Sigmoid colon (tissue), 7 donors: Measurements from ENCODE around the gene DYNC1I1. TPM values are rescaled to one million over a fixed set of nuclear protein-coding genes. Genes with fewer than 3 reads are reported as not detected.

ENCODE experiments used
- DNase-seq: peaks from one replicate; pipeline ENCODE4 v3.0.0-alpha.2; 2019
- H3K27ac ChIP-seq, 4 donors: fragments of 200-600 bp; sonication (generic); one replicate each; pipeline ENCODE4 v1.5.1; 2016 to 2019; ENCODE audit warnings: mild to moderate bottlenecking in 1 of 4
- H3K27me3 ChIP-seq, 3 donors: fragments of 200-600 bp; sonication (generic); one replicate each; pipeline ENCODE4 v1.5.1; 2019; ENCODE audit warnings: mild to moderate bottlenecking in 1 of 3
- H3K36me3 ChIP-seq, 4 donors: fragments of 200-600 bp; sonication (generic); one replicate each; pipeline ENCODE4 v1.5.1; 2016 to 2019
- H3K4me1 ChIP-seq, 4 donors: fragments of 200-600 bp; sonication (generic); one replicate each; pipeline ENCODE4 v1.5.1; 2017 to 2019
- H3K4me3 ChIP-seq, 4 donors: fragments of 200-600 bp; sonication (generic); one replicate each; pipeline ENCODE4 v1.5.1; 2017 to 2019; ENCODE audit warnings: mild to moderate bottlenecking in 2 of 4, moderate library complexity in 1 of 4
- H3K9me3 ChIP-seq, 4 donors: fragments of 200-600 bp in 3 of 4; sonication (generic) in 3 of 4; one replicate each; pipeline versions ENCODE4 v1.5.1 to v1.6.1; 2013 to 2019
- CTCF ChIP-seq, 4 experiments: fragments of 450-650 bp in 3 of 4; fragments of 200-600 bp in 1 of 4; IDR thresholded peaks; one replicate each; pipeline ENCODE4 v1.5.1; 2016 to 2019; ENCODE audit warnings: antibody characterized with exemption in 4 of 4, mild to moderate bottlenecking in 3 of 4, moderate library complexity in 2 of 4
- EP300 ChIP-seq, 4 donors: sonication (generic); formaldehyde crosslinking; IDR thresholded peaks; one replicate each; pipeline ENCODE4 v1.6.1; 2017; ENCODE audit warnings: antibody characterized with exemption in 4 of 4
- POLR2A ChIP-seq, 2 donors: fragments of 450-650 bp; IDR thresholded peaks; one replicate each; pipeline ENCODE4 v1.6.1; 2016; ENCODE audit warnings: antibody characterized with exemption in 2 of 2, mild to moderate bottlenecking in 2 of 2, moderate library complexity in 2 of 2
- POLR2AphosphoS5 ChIP-seq, 4 donors: sonication (generic); formaldehyde crosslinking; IDR thresholded peaks; one replicate each; pipeline ENCODE4 v1.6.1; 2017; ENCODE audit warnings: antibody characterized with exemption in 4 of 4
- WGBS, 2 donors: extraction: QIAGEN DNeasy Blood & Tissue Kit; methylation state at CpG; one replicate each; pipeline ENCODE4 v1.1.7; 2013; 5-methylcytosine and 5-hydroxymethylcytosine counted together
- intact Hi-C: fragments of 100-400 bp; cut with DNase I; formaldehyde crosslinking; loops from one replicate; pipeline ENCODE4 v1.15.1; 2023
- polyA plus RNA-seq, 3 donors: library from polyadenylated mRNA; stranded (reverse); fragments of 200-250 nt; gene quantifications; one replicate each; pipeline ENCODE4 v1.2.3, GENCODE V29; 2013
- total RNA-seq, 4 donors: library from RNA; depleted of rRNA; stranded (reverse); fragments of >200 nt; gene quantifications; one replicate each; pipeline ENCODE4 v1.1.0, GENCODE V29; 2016
- donor health status: healthy with polysubstance abuse.
- donor health status: Bipolar disorder and iron deficiency.
- donor health status: healthy.

Gene DYNC1I1
- total and polyA plus RNA-seq, 7 donors = 0.92 to 65.2 (median 45.1) TPM; not detected in 1

- peaks cover 0 to 8% (median 4%) of the 10 kb centered on the region in 4 donors for H3K4me1 ChIP-seq
- no peaks in the 10 kb centered on the region for H3K9me3 ChIP-seq
- no peak for TF ChIP-seq POLR2A (IDR thresholded peaks at IDR 0.05)
- TF ChIP-seq POLR2AphosphoS5 (IDR thresholded peaks at IDR 0.05) = no peak
- DNase-seq = no peak
- intact Hi-C loops = no loop called here
- no peak overlapping the region for H3K27ac ChIP-seq
- WGBS, 2 donors = 93% methylated on average over 1 of the region's 1 CpG
- H3K4me3 ChIP-seq = no peak overlapping the region
- no peaks in the 10 kb centered on the region for H3K27me3 ChIP-seq
- peaks cover 0 to 29% (median 3%) of the 10 kb centered on the region in 4 donors for H3K36me3 ChIP-seq
These were observed 371.3 kb downstream of the DYNC1I1 start for GRCh38 chr7:96143495-96144259.

- WGBS, 2 donors = 87 to 92% methylated on average over 1 of the region's 1 CpG
- Histone ChIP-seq H3K4me1 (peaks cover 0 to 8% (median 4%) of the 10 kb centered on the region in 4 donors), H3K9me3 (no peaks in the 10 kb centered on the region), H3K36me3 (peaks cover 0 to 30% (median 3%) of the 10 kb centered on the region in 4 donors), H3K27ac (no peak overlapping the region), H3K4me3 (no peak overlapping the region), H3K27me3 (no peaks in the 10 kb centered on the region)
- DNase-seq = no peak
- intact Hi-C loops = no loop called here
- TF ChIP-seq EP300 (IDR thresholded peaks at IDR 0.05) (no peak), CTCF (IDR thresholded peaks at IDR 0.05) (no peak), POLR2A (IDR thresholded peaks at IDR 0.05) (no peak), POLR2AphosphoS5 (IDR thresholded peaks at IDR 0.05) (no peak)
These were observed 371.8 kb downstream of the DYNC1I1 start for GRCh38 chr7:96144260-96144526.

Other genes starting within 250 kb of the DYNC1I1 start
- gene PDK4, start 176.0 kb upstream of the DYNC1I1 start, total RNA-seq = 1,000 to 10,000 TPM in 1 of 4 donors, 100 to 1,000 TPM in 3; 254 to 1,066 (median 595) TPM
- 100 to 1,000 TPM in 1 of 3 donors, 10 to 100 TPM in 2; 38.4 to 162 (median 48.0) TPM for gene PDK4, start 176.0 kb upstream of the DYNC1I1 start, polyA plus RNA-seq